Esophagus muscularis mucosa (tissue), 3 donors: ENCODE measurements around the gene CST6.

ENCODE experiments used
- POLR2AphosphoS5 ChIP-seq, 2 donors: sonication (generic); formaldehyde crosslinking; IDR thresholded peaks; one replicate each; pipeline ENCODE4 v1.6.1; 2017; ENCODE audit warnings: antibody characterized with exemption in 2 of 2
- TF ChIP-seq, protein P1 (sequence below), 3 experiments: fragments of 200-600 bp in 2 of 3; fragments of 450-650 bp in 1 of 3; sonication (generic) in 2 of 3; IDR thresholded peaks; one replicate each; pipeline ENCODE4 v1.5.1; 2017 to 2019; ENCODE audit warnings: antibody characterized with exemption in 3 of 3, mild to moderate bottlenecking in 2 of 3, moderate library complexity in 1 of 3

DNA sequence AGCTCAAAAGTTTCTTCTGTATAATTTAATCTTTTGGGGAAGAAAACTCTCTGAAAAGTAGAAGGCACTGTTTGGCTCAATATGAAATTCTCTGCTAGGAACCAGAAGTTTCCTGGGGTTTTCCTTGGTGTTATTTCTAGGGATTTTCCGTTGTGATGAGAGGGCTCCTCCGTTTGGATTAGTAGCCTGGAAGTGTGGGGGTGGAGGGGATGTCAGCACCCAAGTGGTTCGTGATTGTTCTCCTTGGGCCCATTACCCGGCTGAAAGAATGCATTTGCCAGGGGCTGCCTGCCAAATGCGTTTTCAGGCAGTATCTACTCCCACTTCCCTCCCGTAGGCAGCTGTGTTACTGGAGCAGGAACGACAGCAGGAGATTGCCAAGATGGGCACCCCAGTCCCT lies 44.7 kb downstream of the CST6 start:
- TF ChIP-seq, protein P1, sequence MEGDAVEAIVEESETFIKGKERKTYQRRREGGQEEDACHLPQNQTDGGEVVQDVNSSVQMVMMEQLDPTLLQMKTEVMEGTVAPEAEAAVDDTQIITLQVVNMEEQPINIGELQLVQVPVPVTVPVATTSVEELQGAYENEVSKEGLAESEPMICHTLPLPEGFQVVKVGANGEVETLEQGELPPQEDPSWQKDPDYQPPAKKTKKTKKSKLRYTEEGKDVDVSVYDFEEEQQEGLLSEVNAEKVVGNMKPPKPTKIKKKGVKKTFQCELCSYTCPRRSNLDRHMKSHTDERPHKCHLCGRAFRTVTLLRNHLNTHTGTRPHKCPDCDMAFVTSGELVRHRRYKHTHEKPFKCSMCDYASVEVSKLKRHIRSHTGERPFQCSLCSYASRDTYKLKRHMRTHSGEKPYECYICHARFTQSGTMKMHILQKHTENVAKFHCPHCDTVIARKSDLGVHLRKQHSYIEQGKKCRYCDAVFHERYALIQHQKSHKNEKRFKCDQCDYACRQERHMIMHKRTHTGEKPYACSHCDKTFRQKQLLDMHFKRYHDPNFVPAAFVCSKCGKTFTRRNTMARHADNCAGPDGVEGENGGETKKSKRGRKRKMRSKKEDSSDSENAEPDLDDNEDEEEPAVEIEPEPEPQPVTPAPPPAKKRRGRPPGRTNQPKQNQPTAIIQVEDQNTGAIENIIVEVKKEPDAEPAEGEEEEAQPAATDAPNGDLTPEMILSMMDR (IDR thresholded peaks at IDR 0.05) = no peak
- no peak for TF ChIP-seq POLR2AphosphoS5 (IDR thresholded peaks at IDR 0.05)
